GM23338 (cell line): ENCODE data around the gene SRF. TPM values are rescaled to one million over a fixed set of nuclear protein-coding genes. Genes with fewer than 3 reads are reported as not detected.

ENCODE experiments used
- ATAC-seq: fragments of 200-7000 bp; cut with Tn5 transposase; 3 replicates; pipeline ENCODE4 v1.9.1; 2020
- DNase-seq: peaks from one replicate; pipeline ENCODE4 v3.0.0-alpha.2; 2015; ENCODE audit warnings: low spot score
- H2AFZ ChIP-seq: fragments of 200-600 bp; sonication (generic); 2 replicates; pipeline ENCODE4 v1.8.0; 2016; ENCODE audit warnings: antibody characterized with exemption, mild to moderate bottlenecking, moderate library complexity
- H3F3A ChIP-seq: fragments of 200-600 bp; sonication (generic); replicated peaks from 2 replicates; pipeline ENCODE4 v1.8.0; 2017; ENCODE audit warnings: antibody characterized with exemption, mixed run types, low read depth
- H3K27ac ChIP-seq: fragments of 200-600 bp; sonication (generic); 2 replicates; pipeline ENCODE4 v1.6.1; 2016; ENCODE audit warnings: low read depth
- H3K27me3 ChIP-seq: fragments of 200-600 bp; sonication (generic); 2 replicates; pipeline ENCODE4 v1.8.0; 2016; ENCODE audit warnings: mild to moderate bottlenecking, mixed run types, moderate library complexity; ENCODE audit not compliant: insufficient read depth
- H3K36me3 ChIP-seq: fragments of 200-600 bp; sonication (generic); 2 replicates; pipeline ENCODE4 v1.8.0; 2016; ENCODE audit warnings: mild to moderate bottlenecking; ENCODE audit not compliant: insufficient read depth
- H3K4me1 ChIP-seq: fragments of 200-600 bp; sonication (generic); 2 replicates; pipeline ENCODE4 v1.8.0; 2016; ENCODE audit warnings: mild to moderate bottlenecking, moderate library complexity; ENCODE audit not compliant: insufficient read depth
- H3K4me2 ChIP-seq: fragments of 200-600 bp; sonication (generic); 2 replicates; pipeline ENCODE4 v1.7.1; 2017; ENCODE audit warnings: mixed run types
- H3K4me3 ChIP-seq: fragments of 200-600 bp; sonication (generic); 2 replicates; pipeline ENCODE4 v1.6.1; 2016; ENCODE audit warnings: mixed run types
- H3K79me2 ChIP-seq: fragments of 200-600 bp; sonication (generic); replicated peaks from 2 replicates; pipeline ENCODE4 v1.8.0; 2017; ENCODE audit warnings: mild to moderate bottlenecking; ENCODE audit not compliant: insufficient read depth
- H3K9me2 ChIP-seq: fragments of 200-600 bp; sonication (generic); 2 replicates; pipeline ENCODE4 v1.8.0; 2017; ENCODE audit not compliant: insufficient read depth
- H4K20me1 ChIP-seq: fragments of 200-600 bp; sonication (generic); replicated peaks from 2 replicates; pipeline ENCODE4 v1.8.0; 2017; ENCODE audit warnings: mild to moderate bottlenecking; ENCODE audit not compliant: insufficient read depth
- H3K27ac Mint-ChIP-seq: 2 replicates; pipeline ENCODE4 v1.8.0; 2020; ENCODE audit warnings: inconsistent platforms, mild to moderate bottlenecking, moderate library complexity, mixed read lengths
- H3K27me3 Mint-ChIP-seq: 3 replicates; pipeline ENCODE4 v1.8.0; 2022; ENCODE audit warnings: low read depth, mild to moderate bottlenecking, moderate library complexity, mixed read lengths, inconsistent platforms; ENCODE audit not compliant: insufficient read depth, poor library complexity
- H3K36me3 Mint-ChIP-seq: 3 replicates; pipeline ENCODE4 v1.8.0; 2021; ENCODE audit warnings: low read depth, mild to moderate bottlenecking, inconsistent platforms, moderate library complexity, mixed read lengths
- H3K4me1 Mint-ChIP-seq: 3 replicates; pipeline ENCODE4 v1.8.0; 2020; ENCODE audit warnings: mild to moderate bottlenecking, inconsistent platforms, mixed read lengths
- H3K4me3 Mint-ChIP-seq: 3 replicates; pipeline ENCODE4 v1.8.0; 2021; ENCODE audit warnings: moderate library complexity, mild to moderate bottlenecking, inconsistent platforms, mixed read lengths
- H3K9me3 Mint-ChIP-seq: 3 replicates; pipeline ENCODE4 v1.8.0; 2020; ENCODE audit warnings: moderate library complexity, mild to moderate bottlenecking, inconsistent platforms, mixed read lengths
- CREB1 ChIP-seq: fragments of 250-450 bp; sonication (Bioruptor Pico); IDR thresholded peaks from 2 replicates; pipeline ENCODE4 v1.5.0; 2020; ENCODE audit warnings: low read depth, mild to moderate bottlenecking, moderate library complexity
- EZH2 ChIP-seq: fragments of 200-600 bp; sonication (generic); IDR thresholded peaks from one replicate; pipeline ENCODE4 v1.8.0; 2017; ENCODE audit warnings: antibody characterized with exemption, mild to moderate bottlenecking, low read depth; ENCODE audit not compliant: unreplicated experiment
- EZH2phosphoT487 ChIP-seq: fragments of 200-600 bp; sonication (generic); IDR thresholded peaks from one replicate; pipeline ENCODE4 v1.8.1; 2018; ENCODE audit warnings: antibody characterized with exemption; ENCODE audit not compliant: unreplicated experiment
- JUNB ChIP-seq: IDR thresholded peaks from one replicate; pipeline ENCODE4 v1.6.1; 2016; ENCODE audit warnings: antibody characterized with exemption; ENCODE audit not compliant: unreplicated experiment
- STAT1 ChIP-seq: IDR thresholded peaks from one replicate; pipeline ENCODE4 v1.6.1; 2016; ENCODE audit warnings: antibody characterized with exemption; ENCODE audit not compliant: unreplicated experiment
- ZNF114 ChIP-seq: fragments of 250-450 bp; sonication (Bioruptor Pico); IDR thresholded peaks from 2 replicates; pipeline ENCODE4 v1.5.0; 2020; ENCODE audit warnings: mild to moderate bottlenecking, moderate library complexity
- ZNF331 ChIP-seq: fragments of 250-450 bp; sonication (Bioruptor Pico); IDR thresholded peaks from 2 replicates; pipeline ENCODE4 v1.5.0; 2020; ENCODE audit warnings: low read depth, mild to moderate bottlenecking, moderate library complexity
- polyA plus RNA-seq: library from polyadenylated mRNA; unstranded; fragments of >200 nt; fragmentation: Nextera tagmentation; extraction: Ambion mirVana; gene quantifications from 2 replicates; pipeline ENCODE4 v1.2.1, GENCODE V29; 2016
- total RNA-seq: library from RNA; depleted of rRNA; stranded (reverse); fragments of >200 nt; shearing (Covaris generic); gene quantifications from 2 replicates; pipeline ENCODE4 v1.2.3, GENCODE V29; 2014
- TF ChIP-seq, protein P1 (sequence below): fragments of 250-450 bp; sonication (Bioruptor Pico); IDR thresholded peaks from 2 replicates; pipeline ENCODE4 v1.5.0; 2020; ENCODE audit warnings: mild to moderate bottlenecking, moderate library complexity
- TF ChIP-seq, protein P2 (sequence below): IDR thresholded peaks from one replicate; pipeline ENCODE4 v1.6.1; 2018; ENCODE audit warnings: antibody characterized with exemption; ENCODE audit not compliant: unreplicated experiment
- TF ChIP-seq, protein P3 (sequence below): IDR thresholded peaks from 2 replicates; pipeline ENCODE4 v1.6.1; 2016; ENCODE audit warnings: antibody characterized with exemption

The SRF gene
- total and polyA plus RNA-seq, 2 experiments from 2014 or later, result 9.9 to 54.9 TPM

DNA sequence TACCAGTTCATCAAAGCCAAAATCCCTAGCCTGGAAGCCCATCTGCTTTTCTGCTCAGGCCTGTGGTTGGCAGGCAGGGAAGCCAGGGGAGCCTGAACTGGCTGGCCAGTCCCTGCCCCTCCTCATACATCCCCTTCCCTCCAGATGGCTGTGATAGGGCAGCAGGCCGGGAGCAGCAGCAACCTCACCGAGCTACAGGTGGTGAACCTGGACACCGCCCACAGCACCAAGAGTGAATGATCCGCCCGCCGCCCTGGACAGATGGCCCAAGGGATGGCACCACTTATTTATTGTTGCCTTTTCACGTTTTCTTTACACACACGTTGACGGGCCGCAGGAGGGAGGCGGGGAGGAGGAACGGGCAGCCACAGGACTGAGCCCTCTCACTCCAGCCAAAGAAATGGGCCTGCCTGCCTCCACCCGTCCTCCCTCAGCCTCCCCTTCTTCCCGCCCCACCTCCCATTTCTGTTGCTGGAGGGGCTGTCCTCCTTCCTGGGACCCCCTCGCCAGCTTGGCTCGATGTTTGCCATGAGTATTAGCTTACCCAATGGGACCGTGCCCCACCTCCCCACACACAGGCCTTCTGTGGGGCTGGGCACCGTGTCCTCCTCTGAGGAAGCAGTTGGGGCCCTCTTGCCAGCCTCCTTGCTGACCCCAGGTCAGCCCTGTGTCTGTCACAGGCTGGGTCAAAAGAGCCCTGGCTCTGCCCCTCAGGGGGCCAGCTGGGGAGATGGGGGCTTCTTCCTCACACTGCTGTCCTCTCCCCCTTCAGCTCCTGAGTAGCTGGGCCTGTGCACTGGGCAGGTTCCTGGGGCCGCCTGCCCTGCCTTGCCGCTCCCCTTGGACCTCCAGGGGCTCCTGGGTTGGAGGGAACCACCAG lies 8.1 kb downstream of the SRF start (continued):
- TF ChIP-seq, protein P1, sequence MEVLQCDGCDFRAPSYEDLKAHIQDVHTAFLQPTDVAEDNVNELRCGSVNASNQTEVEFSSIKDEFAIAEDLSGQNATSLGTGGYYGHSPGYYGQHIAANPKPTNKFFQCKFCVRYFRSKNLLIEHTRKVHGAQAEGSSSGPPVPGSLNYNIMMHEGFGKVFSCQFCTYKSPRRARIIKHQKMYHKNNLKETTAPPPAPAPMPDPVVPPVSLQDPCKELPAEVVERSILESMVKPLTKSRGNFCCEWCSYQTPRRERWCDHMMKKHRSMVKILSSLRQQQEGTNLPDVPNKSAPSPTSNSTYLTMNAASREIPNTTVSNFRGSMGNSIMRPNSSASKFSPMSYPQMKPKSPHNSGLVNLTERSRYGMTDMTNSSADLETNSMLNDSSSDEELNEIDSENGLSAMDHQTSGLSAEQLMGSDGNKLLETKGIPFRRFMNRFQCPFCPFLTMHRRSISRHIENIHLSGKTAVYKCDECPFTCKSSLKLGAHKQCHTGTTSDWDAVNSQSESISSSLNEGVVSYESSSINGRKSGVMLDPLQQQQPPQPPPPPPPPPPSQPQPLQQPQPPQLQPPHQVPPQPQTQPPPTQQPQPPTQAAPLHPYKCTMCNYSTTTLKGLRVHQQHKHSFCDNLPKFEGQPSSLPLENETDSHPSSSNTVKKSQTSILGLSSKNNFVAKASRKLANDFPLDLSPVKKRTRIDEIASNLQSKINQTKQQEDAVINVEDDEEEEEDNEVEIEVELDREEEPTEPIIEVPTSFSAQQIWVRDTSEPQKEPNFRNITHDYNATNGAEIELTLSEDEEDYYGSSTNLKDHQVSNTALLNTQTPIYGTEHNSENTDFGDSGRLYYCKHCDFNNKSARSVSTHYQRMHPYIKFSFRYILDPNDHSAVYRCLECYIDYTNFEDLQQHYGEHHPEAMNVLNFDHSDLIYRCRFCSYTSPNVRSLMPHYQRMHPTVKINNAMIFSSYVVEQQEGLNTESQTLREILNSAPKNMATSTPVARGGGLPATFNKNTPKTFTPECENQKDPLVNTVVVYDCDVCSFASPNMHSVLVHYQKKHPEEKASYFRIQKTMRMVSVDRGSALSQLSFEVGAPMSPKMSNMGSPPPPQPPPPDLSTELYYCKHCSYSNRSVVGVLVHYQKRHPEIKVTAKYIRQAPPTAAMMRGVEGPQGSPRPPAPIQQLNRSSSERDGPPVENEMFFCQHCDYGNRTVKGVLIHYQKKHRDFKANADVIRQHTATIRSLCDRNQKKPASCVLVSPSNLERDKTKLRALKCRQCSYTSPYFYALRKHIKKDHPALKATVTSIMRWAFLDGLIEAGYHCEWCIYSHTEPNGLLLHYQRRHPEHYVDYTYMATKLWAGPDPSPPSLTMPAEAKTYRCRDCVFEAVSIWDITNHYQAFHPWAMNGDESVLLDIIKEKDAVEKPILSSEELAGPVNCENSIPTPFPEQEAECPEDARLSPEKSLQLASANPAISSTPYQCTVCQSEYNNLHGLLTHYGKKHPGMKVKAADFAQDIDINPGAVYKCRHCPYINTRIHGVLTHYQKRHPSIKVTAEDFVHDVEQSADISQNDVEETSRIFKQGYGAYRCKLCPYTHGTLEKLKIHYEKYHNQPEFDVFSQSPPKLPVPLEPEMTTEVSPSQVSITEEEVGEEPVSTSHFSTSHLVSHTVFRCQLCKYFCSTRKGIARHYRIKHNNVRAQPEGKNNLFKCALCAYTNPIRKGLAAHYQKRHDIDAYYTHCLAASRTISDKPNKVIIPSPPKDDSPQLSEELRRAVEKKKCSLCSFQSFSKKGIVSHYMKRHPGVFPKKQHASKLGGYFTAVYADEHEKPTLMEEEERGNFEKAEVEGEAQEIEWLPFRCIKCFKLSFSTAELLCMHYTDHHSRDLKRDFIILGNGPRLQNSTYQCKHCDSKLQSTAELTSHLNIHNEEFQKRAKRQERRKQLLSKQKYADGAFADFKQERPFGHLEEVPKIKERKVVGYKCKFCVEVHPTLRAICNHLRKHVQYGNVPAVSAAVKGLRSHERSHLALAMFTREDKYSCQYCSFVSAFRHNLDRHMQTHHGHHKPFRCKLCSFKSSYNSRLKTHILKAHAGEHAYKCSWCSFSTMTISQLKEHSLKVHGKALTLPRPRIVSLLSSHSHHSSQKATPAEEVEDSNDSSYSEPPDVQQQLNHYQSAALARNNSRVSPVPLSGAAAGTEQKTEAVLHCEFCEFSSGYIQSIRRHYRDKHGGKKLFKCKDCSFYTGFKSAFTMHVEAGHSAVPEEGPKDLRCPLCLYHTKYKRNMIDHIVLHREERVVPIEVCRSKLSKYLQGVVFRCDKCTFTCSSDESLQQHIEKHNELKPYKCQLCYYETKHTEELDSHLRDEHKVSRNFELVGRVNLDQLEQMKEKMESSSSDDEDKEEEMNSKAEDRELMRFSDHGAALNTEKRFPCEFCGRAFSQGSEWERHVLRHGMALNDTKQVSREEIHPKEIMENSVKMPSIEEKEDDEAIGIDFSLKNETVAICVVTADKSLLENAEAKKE (CRISPR knock-in tag), result no peak
- TF ChIP-seq EZH2phosphoT487 (no peak), CREB1 (CRISPR knock-in tag) (no peak), ZNF331 (CRISPR knock-in tag) (no peak), ZNF114 (no peak)

DNA sequence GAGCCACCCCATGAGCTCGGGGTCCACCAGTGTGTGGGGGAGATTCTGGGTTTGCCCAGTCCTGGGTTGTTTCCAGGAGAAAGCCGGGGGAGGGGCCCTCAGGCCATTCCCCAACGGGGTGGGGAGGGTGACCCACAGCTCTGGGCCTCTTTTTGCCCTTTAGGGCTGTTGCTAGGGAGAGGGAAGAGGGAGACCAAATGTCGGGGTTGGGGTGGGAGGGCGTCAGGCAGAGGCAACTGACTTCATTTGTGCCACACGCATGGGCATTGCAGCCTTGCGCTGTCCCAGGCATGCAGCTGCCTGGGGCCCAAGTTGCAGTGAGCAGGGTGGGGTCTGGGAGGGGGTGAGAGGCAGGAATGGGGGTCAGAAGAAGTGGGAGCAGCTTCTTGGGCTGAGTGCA lies 9.0 kb downstream of the SRF start:
- Histone ChIP-seq H3K4me1 (peaks cover 17% of the 10 kb centered on the region; the same call in 1 of the 2 replicates), H3K27ac (no peak overlapping the region), H3K36me3 (peaks cover 26% of the 10 kb centered on the region), H3K27me3 (no peaks in the 10 kb centered on the region), H3K4me3 (no peak overlapping the region), H3K4me2 (no peak overlapping the region), H2AFZ (no peak overlapping the region), H3F3A (peaks cover 6% of the 10 kb centered on the region; the same call in 1 of the 2 replicates), H3K79me2 (peaks cover 8% of the 10 kb centered on the region), H4K20me1 (peaks cover 15% of the 10 kb centered on the region), H3K9me2 (no peaks in the 10 kb centered on the region)
- no peak overlapping the region for H3K27ac Mint-ChIP-seq
- H3K27me3 Mint-ChIP-seq, result peaks cover 24% of the 10 kb centered on the region
- H3K9me3 Mint-ChIP-seq, result no peaks in the 10 kb centered on the region
- ATAC-seq (no peak), DNase-seq (no peak)
- no peak overlapping the region for H3K4me3 Mint-ChIP-seq
- peaks cover 23% of the 10 kb centered on the region for H3K4me1 Mint-ChIP-seq
- H3K36me3 Mint-ChIP-seq, result peaks cover 44% of the 10 kb centered on the region
- TF ChIP-seq JUNB, result no peak
- no peak for TF ChIP-seq STAT1
- TF ChIP-seq CREB1 (CRISPR knock-in tag), result no peak
- TF ChIP-seq, protein P2, sequence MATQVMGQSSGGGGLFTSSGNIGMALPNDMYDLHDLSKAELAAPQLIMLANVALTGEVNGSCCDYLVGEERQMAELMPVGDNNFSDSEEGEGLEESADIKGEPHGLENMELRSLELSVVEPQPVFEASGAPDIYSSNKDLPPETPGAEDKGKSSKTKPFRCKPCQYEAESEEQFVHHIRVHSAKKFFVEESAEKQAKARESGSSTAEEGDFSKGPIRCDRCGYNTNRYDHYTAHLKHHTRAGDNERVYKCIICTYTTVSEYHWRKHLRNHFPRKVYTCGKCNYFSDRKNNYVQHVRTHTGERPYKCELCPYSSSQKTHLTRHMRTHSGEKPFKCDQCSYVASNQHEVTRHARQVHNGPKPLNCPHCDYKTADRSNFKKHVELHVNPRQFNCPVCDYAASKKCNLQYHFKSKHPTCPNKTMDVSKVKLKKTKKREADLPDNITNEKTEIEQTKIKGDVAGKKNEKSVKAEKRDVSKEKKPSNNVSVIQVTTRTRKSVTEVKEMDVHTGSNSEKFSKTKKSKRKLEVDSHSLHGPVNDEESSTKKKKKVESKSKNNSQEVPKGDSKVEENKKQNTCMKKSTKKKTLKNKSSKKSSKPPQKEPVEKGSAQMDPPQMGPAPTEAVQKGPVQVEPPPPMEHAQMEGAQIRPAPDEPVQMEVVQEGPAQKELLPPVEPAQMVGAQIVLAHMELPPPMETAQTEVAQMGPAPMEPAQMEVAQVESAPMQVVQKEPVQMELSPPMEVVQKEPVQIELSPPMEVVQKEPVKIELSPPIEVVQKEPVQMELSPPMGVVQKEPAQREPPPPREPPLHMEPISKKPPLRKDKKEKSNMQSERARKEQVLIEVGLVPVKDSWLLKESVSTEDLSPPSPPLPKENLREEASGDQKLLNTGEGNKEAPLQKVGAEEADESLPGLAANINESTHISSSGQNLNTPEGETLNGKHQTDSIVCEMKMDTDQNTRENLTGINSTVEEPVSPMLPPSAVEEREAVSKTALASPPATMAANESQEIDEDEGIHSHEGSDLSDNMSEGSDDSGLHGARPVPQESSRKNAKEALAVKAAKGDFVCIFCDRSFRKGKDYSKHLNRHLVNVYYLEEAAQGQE, result no peak
- TF ChIP-seq ZNF114, result no peak
- TF ChIP-seq EZH2, result no peak
- TF ChIP-seq, protein P3, sequence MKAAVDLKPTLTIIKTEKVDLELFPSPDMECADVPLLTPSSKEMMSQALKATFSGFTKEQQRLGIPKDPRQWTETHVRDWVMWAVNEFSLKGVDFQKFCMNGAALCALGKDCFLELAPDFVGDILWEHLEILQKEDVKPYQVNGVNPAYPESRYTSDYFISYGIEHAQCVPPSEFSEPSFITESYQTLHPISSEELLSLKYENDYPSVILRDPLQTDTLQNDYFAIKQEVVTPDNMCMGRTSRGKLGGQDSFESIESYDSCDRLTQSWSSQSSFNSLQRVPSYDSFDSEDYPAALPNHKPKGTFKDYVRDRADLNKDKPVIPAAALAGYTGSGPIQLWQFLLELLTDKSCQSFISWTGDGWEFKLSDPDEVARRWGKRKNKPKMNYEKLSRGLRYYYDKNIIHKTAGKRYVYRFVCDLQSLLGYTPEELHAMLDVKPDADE, result no peak
